ENCODE measurements around the gene BAIAP2. TPM values are rescaled to one million over a fixed set of nuclear protein-coding genes. Genes with fewer than 3 reads are reported as not detected.
A peak's percentile ranks its signal among the peaks of the same experiment; 100 is the strongest.

The BAIAP2 gene
- total and polyA plus RNA-seq, 2 donors from 2014 or later = 44.5 to 45.8 TPM

- peak overlapping the region in 1 of 2 donors; percentile 25 for H3K27ac ChIP-seq (ENCODE audit: low read depth in 2 of 2, low read length in 2 of 2)
- H3K9ac ChIP-seq (ENCODE audit: low read length in 3 of 3) = peak overlapping the region in 1 of 3 donors; percentile 37
- no peaks in the 10 kb centered on the region for H3K9me3 ChIP-seq (ENCODE audit: control insufficient read depth in 2 of 3, insufficient read depth in 1 of 3, low read length in 3 of 3)
- FAIRE-seq (no peak), DNase-seq (no peak)
- intact Hi-C loops (cut with DNase I) = no loop called here
- no peak overlapping the region for H3K4me3 ChIP-seq (ENCODE audit: low read length in 3 of 3)
- TF ChIP-seq CTCF (IDR thresholded peaks at IDR 0.05; ENCODE audit: borderline replicate concordance, extremely low read depth, insufficient read depth) = no peak
- H3K4me1 ChIP-seq (ENCODE audit: control insufficient read depth in 2 of 3, insufficient read depth in 2 of 3, low read depth in 1 of 3, low read length in 3 of 3) = peaks cover 0 to 15% (median 3%) of the 10 kb centered on the region in 3 donors
- no peaks in the 10 kb centered on the region for H3K27me3 ChIP-seq (ENCODE audit: control insufficient read depth, insufficient read depth, low read length)
- H3K36me3 ChIP-seq (ENCODE audit: control insufficient read depth in 2 of 3, insufficient read depth in 3 of 3, low read length in 3 of 3) = peaks cover 0 to 8% (median 0%) of the 10 kb centered on the region in 3 donors
Observed at GRCh38 chr17:81097943-81098308, 63.0 kb downstream of the BAIAP2 start.

GRCh38 chr17:81099888-81100287, 64.9 kb downstream of the BAIAP2 start:
- no peaks in the 10 kb centered on the region for H3K27me3 ChIP-seq (ENCODE audit: control insufficient read depth, insufficient read depth, low read length)
- H3K4me1 ChIP-seq (ENCODE audit: control insufficient read depth in 2 of 3, insufficient read depth in 2 of 3, low read depth in 1 of 3, low read length in 3 of 3) = peaks cover 0 to 15% (median 3%) of the 10 kb centered on the region in 3 donors
- intact Hi-C loops (cut with DNase I) = loop anchor here (5.0 kb wide), 1 partner anchor 113 kb away; no protein-coding TSS in a partner anchor
- DNase-seq = no peak
- H3K9ac ChIP-seq (ENCODE audit: low read length in 3 of 3) = no peak overlapping the region
- no peak for TF ChIP-seq CTCF (IDR thresholded peaks at IDR 0.05; ENCODE audit: borderline replicate concordance, extremely low read depth, insufficient read depth)
- FAIRE-seq = no peak
- H3K36me3 ChIP-seq (ENCODE audit: control insufficient read depth in 2 of 3, insufficient read depth in 3 of 3, low read length in 3 of 3) = peaks cover 0 to 18% (median 8%) of the 10 kb centered on the region in 3 donors
- H3K27ac ChIP-seq (ENCODE audit: low read depth in 2 of 2, low read length in 2 of 2) = no peak overlapping the region
- H3K9me3 ChIP-seq (ENCODE audit: control insufficient read depth in 2 of 3, insufficient read depth in 1 of 3, low read length in 3 of 3) = no peaks in the 10 kb centered on the region
- no peak overlapping the region for H3K4me3 ChIP-seq (ENCODE audit: low read length in 3 of 3)

- H3K9ac ChIP-seq (ENCODE audit: low read length in 3 of 3) = no peak overlapping the region
- TF ChIP-seq CTCF (IDR thresholded peaks at IDR 0.05; ENCODE audit: borderline replicate concordance, extremely low read depth, insufficient read depth) = no peak
- FAIRE-seq = no peak
- peaks cover 0 to 24% (median 13%) of the 10 kb centered on the region in 3 donors for H3K36me3 ChIP-seq (ENCODE audit: control insufficient read depth in 2 of 3, insufficient read depth in 3 of 3, low read length in 3 of 3)
- peaks cover 0 to 11% (median 3%) of the 10 kb centered on the region in 3 donors for H3K4me1 ChIP-seq (ENCODE audit: control insufficient read depth in 2 of 3, insufficient read depth in 2 of 3, low read depth in 1 of 3, low read length in 3 of 3)
- no peaks in the 10 kb centered on the region for H3K27me3 ChIP-seq (ENCODE audit: control insufficient read depth, insufficient read depth, low read length)
- H3K4me3 ChIP-seq (ENCODE audit: low read length in 3 of 3) = no peak overlapping the region
- no peak for DNase-seq
- H3K27ac ChIP-seq (ENCODE audit: low read depth in 2 of 2, low read length in 2 of 2) = no peak overlapping the region
- intact Hi-C loops (cut with DNase I) = loop anchor here (5.0 kb wide), 1 partner anchor 113 kb away; no protein-coding TSS in a partner anchor
- no peaks in the 10 kb centered on the region for H3K9me3 ChIP-seq (ENCODE audit: control insufficient read depth in 2 of 3, insufficient read depth in 1 of 3, low read length in 3 of 3)
Observed at GRCh38 chr17:81100668-81101067, 65.7 kb downstream of the BAIAP2 start.

All from kidney (tissue), 14 donors.